SK-N-SH (cell line): Measurements from ENCODE around the gene UCK1. TPM values are rescaled to one million over a fixed set of nuclear protein-coding genes. Genes with fewer than 3 reads are reported as not detected.

Source experiments
- polyA plus RNA-seq, 3 experiments: library from polyadenylated mRNA; depleted of rRNA; stranded (reverse); fragments of >200 nt; gene quantifications; 2 replicates each; pipeline ENCODE4 v1.2.3, GENCODE V29; 2012
- small RNA-seq, 7 experiments: library from RNA; depleted of rRNA; stranded (forward); fragments of <200 nt; gene quantifications; one replicate each; pipeline ENCODE3, GENCODE V24; 2012

UCK1 gene
- polyA plus RNA-seq, 1 of the 3 experiments (the other 2 are of a cell fraction) = 32.9 TPM

Small RNA genes lying within 50 kb of the gene (small RNA-seq; reads per million reads assigned to genes)
- gene SNORD62A = 0 to 1.5 (median 0) reads per million in 7 experiments
- 0 to 2.4 (median 0.39) reads per million in 7 experiments for gene SNORD62B

Other genes with a start within 250 kb of the UCK1 start
- gene PLPP7, start 241.5 kb downstream of the UCK1 start, polyA plus RNA-seq (2012; rRNA removed) = 8.6 and 8.8 TPM in 2 replicates
- 18.5 and 26.3 TPM in 2 replicates for gene PRRC2B, start 137.2 kb downstream of the UCK1 start, polyA plus RNA-seq (2012; rRNA removed)
- gene POMT1, start 28.3 kb downstream of the UCK1 start, polyA plus RNA-seq (2012; rRNA removed) = 34.8 and 44.5 TPM in 2 replicates
- gene PRRT1B, start 14.3 kb upstream of the UCK1 start, polyA plus RNA-seq (2012; rRNA removed) = not detected in 2 replicates
- 26.2 and 27.0 TPM in 2 replicates for gene RAPGEF1, start 208.8 kb upstream of the UCK1 start, polyA plus RNA-seq (2012; rRNA removed)